Measurements from ENCODE around the gene B3GAT1. TPM values are rescaled to one million over a fixed set of nuclear protein-coding genes. Genes with fewer than 3 reads are reported as not detected.
"Not testable (repeated sequence)": the region's sequence is repeated elsewhere in the genome, so short reads cannot be mapped to it uniquely, and the experiment has no call there.

Gene B3GAT1
- 0.32 TPM for total RNA-seq
- long read RNA-seq, partial matches to known transcripts, result 0 of 1 reads
- long read RNA-seq, other reads (novel, unspliced or antisense), result 1 of 1 reads

GRCh38 chr11:134412203-134413042 is at the start of gene B3GAT1:
Gene B3GAT1 (minus strand): TSS chr11:134412242. CDS start chr11:134387659, 24,583 bp downstream.
- DNase-seq (ENCODE audit: low spot score), result no peak

DNA sequence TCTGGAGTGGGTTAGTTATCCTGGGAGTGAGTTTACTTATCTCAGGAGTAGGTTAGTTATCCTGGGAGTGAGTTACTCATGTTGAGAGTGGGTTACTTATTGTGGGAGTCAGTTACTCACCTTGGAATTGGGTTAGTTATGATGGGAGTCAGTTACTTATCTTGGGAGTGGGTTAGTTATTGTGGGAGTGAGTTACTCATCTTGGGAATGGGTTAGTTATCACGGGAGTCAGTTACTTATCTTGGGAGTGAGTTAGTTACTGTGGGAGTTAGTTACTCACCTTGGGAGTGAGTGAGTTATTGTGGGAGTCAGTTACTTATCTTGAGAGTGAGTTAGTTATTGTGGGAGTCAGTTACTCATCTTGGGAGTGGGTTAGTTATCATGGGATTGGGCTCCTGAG is 49.6 kb upstream of the B3GAT1 start:
- no peak for DNase-seq (ENCODE audit: low spot score)

DNA sequence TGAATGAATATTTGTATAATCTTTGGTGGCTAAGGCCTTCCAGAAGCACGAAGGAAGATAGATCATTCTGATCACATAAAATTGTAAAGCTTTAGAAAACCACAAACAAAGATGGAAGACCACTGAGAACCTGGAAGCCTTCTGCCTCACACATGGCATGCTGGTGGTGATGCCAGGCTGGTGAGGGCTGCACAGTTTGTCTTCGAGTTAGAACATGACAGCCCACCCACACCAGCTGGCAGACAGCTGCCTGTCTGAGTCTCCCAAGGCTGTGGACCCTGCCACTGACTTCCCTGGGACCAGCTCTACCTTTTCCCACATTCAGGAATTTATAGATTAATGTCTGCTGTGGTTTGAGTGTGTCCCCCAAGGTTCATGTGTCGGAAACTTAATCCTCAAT is 48.8 kb upstream of the B3GAT1 start:
- no peak for DNase-seq (ENCODE audit: low spot score)

- DNase-seq (ENCODE audit: low spot score), result no peak
These were observed 48.1 kb upstream of the B3GAT1 start for GRCh38 chr11:134460062-134460561.

DNA sequence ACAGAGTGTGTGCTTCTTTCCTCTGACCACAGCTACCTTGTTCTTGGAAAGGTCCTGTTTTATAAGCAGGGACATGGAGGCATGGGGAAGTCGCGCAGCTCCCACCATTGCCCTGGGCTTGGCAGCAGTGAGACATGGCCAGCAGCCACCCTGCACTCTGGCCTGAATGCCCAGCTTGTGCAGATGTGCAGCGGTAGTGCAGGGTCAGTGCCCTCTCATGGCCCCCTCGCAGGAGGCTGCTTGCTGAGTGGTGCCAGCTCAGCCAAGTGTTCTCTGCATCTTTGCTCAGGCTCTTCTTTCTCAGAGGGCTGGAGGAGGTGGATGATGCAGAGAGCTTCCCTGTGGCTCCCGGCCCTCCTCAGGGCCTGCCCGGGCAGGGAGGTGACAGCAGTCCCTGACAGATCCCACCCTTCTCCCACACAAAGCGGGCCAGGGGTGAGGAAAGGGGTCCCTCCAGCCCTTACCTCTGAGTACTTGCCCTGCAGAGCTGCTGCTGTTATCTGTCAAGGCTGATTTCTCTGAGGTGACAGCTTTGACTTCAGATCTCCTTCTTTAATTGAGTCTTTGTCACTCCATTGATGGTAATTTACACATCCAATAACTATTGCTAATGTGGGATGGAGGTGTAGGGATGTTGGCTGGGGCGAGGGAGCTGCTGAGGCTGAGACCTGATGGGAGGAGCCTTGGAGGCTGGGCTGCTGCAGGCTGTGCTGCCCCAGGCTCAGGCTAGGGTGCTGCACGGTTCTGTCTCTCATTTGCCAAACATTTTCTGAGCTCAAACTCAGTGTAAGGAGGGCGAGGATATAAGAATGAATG is 47.4 kb upstream of the B3GAT1 start:
- no peak for DNase-seq (ENCODE audit: low spot score)

DNA sequence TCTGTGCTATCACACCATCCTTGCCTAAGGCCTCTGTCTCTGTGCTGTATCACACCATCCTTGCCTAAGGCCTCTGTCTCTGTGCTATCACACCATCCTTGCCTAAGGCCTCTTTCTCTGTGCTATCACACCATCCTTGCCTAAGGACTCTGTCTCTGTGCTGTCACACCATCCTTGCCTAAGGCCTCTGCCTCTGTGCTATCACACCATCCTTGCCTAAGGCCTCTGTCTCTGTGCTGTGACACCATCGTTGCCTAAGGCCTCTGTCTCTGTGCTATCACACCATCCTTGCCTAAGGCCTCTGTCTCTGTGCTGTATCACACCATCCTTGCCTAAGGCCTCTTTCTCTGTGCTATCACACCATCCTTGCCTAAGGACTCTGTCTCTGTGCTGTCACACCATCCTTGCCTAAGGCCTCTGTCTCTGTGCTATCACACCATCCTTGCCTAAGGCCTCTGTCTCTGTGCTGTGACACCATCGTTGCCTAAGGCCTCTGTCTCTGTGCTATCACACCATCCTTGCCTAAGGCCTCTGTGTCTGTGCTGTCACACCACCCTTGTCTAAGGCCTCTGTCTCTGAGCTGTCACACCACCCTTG is 45.5 kb upstream of the B3GAT1 start:
- not testable (repeated sequence) for DNase-seq (ENCODE audit: low spot score)

DNA sequence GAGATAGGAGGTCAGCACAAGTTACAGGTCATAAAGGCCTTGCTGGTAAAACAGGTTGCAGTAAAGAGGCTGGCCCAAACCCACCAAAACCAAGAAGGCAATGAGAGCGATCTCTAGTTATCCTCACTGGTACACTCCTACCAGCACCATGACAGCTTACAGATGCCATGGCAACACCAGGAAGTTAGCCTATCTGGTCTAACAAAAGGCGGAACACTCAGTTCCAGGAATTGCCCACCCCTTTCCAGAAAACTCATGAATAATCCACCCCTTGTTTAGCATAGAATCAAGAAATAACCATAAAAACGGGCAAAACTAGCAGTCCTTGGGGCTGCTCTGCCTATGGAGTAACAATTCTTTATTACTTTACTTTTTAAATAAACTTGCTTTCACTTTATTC is 43.5 kb upstream of the B3GAT1 start:
- DNase-seq (ENCODE audit: low spot score), result peak; percentile 9

DNA sequence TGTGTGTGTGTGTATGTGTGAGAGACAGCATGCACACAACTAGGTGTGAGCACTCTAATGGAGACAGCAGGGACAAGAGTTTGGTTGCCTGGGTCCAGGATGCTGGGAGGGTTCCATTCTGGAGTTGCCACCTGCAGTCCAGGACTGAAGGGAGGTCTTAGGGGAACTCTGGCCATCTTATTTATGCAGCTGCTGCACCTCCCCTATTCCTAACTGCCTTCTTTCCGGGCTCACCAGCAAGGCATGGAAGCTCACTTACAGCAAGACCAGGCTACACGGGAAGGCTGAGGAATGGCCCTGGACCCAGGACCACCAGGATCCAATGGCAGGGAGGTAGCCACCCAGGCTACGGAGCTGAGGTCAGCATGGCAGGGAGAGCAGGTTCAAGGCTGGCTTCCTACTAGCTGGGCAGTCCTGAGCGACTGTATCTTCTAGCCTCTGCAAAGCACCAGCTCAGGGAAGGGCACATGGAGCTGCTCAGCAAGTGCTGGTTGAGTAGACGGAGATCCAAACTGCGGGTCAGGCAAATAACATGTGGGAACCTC is 42.2 kb upstream of the B3GAT1 start:
- peak; percentile 72 for DNase-seq (ENCODE audit: low spot score)

DNA sequence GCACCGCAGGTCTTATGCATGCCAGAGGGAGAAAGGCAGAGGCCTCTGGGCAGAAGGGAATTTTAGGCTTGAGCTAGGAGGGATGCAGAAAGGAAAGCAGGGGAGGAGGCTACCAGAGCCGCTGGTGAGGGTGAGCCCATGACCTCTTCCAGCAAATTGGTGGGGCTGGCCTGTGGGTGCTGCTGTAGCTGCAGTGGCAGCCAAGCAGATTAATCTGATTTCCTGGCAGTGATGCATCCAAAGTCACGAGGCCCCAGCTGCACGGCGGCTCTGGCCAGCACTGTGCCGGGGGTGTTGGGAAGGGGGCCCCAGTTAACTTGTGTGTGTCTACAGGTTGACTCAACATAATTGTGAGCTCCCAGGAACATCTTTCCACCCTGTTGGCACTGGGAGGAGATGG is 41.4 kb upstream of the B3GAT1 start:
- peak; percentile 71 for DNase-seq (ENCODE audit: low spot score)

DNA sequence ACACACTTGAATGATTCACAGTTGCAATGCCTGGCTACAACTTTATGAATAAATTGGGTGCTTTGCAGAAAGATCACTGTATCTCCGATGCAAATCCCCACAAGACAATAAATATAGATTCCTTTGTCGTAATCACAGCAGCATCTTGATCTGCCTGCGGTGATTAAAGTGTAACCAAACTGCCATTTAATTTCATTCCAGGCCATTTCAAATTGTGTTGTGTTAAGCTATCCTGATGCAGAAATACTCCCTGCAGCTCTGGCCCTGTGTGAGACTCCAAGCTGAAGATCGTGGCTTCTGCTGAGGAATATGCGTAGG is 40.8 kb upstream of the B3GAT1 start:
- DNase-seq (ENCODE audit: low spot score), result no peak

GRCh38 chr11:134452026-134452837 is 40.2 kb upstream of the B3GAT1 start:
- peak; percentile 49 for DNase-seq (ENCODE audit: low spot score)

DNA sequence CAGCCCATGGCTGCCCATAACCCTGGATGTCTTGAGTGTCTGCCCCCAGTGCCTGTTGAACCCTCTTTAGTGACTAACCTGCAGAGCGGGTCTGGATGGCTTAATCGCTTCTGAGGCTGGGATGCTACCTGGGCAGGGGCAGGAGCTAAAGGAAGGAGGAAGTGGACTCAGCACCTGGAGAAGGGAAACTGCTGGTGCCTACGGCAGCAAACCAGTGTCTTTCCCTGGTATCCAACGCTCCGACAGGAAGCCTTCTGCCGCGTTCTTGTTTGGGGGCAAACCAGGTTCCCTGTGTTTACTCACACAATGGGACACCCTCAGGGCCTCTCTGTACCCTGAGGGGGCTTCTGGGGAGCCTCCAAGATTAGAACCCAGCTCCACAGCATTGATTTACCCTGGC is 38.1 kb upstream of the B3GAT1 start:
- DNase-seq (ENCODE audit: low spot score), result peak; percentile 79

DNA sequence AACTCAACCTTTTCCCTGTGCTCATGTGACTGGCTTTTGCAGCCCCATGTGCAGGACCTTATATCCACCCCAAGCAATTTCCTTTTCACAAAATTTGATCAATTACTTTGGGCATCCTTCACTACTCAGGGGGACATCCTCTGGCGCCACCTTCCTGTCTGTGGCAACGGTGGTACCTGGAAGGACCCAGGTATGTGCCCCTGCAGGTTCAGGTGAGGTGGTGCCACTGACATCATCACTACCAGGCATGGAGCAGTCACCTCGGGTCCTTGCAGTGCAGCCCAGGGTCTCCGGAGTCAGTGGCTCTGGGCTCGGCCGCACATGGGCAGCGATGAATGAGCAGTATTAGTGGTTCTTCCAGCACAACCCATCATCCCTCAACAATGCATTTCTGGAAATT is 37.7 kb upstream of the B3GAT1 start:
- peak; percentile 81 for DNase-seq (ENCODE audit: low spot score)

- DNase-seq (ENCODE audit: low spot score), result no peak
These were observed 37.0 kb upstream of the B3GAT1 start for GRCh38 chr11:134449051-134449450.

- peak; percentile 72 for DNase-seq (ENCODE audit: low spot score)
These were observed 35.7 kb upstream of the B3GAT1 start for GRCh38 chr11:134447696-134448095.

DNA sequence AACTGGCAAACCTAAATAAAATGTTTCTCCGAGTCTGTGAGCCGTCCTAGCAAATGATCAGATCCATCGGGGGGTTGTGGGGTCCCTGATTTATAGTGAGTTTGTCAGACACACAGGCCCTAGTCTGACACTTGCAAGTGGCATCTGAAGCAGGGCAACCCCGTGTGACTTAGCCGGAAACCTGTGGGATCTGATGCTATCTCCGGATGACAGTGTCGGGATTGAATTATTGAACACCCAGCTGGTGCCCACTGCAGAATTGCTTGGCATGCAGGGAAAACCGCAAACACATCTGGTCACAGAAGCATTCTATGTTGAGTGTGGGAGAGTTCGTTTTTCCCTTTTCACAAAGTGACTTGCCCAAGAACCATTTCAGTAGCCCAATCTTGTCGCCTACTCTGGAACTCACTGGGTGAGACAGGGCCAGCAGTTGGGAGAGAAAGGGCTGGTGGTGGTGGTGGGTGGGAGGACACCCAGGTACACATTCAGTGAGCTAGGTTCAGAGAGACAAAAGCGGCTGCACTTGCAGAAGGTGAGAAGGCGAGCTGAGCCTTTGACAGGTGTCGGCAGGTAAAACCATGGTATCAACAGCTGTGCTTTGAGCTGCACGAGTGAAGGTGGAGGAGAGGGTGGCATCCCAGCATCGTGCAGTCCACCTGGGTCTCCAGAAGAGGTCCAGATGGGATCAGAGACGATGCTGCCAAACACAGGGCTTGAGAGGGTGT is 33.7 kb upstream of the B3GAT1 start:
- DNase-seq (ENCODE audit: low spot score), result peak; percentile 78

DNA sequence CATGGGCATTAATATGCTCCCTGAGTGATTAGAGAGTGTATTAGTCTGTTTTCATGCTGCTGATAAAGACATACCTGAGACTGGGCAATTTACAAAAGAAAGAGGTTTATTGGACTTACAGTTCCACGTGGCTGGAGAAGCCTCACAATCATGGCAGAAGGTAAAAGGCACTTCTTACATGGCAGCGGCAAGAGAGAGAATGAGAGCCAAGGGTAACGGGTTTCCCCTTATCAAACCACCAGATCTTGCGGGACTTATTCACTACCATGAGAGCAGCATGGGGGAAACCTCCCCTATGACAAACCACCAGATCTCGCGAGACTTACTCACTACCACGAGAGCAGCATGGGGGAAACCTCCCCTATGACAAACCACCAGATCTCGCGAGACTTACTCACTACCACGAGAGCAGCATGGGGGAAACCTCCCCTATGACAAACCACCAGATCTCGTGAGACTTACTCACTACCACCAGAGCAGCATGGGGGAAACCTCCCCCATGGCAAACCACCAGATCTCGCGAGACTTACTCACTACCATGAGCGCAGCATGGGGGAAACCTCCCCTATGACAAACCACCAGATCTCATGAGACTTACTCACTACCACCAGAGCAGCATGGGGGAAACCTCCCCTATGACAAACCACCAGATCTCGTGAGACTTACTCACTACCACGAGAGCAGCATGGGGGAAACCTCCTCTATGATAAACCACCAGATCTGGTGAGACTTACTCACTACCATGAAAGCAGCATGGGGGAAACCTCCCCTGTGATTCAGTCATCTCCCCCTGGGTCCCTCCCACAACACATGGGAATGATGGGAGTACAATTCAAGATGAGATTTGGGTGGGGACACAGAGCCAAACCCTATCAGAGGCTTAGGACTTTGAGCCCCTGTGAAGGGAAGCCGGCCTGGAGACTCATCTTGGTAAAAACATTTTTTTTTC is 32.4 kb upstream of the B3GAT1 start:
- DNase-seq (ENCODE audit: low spot score), result peak; percentile 30

DNA sequence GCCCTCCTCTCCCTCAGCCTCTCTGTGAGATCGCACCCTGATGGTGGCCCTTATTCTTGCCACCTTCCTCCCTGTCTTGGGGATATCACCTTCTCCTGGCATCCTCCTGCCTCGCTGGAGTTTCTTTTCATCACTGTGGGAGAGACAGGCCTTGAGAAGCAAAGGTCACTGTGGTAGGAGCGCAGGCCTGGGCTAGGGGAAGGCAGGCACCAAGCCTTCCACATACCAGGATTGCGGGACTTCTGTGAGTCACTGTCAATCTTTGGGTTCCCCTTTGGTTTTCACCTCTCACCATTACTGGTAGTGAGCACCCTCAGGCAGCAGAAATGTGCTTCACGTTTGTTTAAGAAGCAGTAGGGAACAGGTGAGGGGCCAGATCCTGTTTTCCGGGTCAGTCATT is 31.2 kb upstream of the B3GAT1 start:
- DNase-seq (ENCODE audit: low spot score), result no peak

DNA sequence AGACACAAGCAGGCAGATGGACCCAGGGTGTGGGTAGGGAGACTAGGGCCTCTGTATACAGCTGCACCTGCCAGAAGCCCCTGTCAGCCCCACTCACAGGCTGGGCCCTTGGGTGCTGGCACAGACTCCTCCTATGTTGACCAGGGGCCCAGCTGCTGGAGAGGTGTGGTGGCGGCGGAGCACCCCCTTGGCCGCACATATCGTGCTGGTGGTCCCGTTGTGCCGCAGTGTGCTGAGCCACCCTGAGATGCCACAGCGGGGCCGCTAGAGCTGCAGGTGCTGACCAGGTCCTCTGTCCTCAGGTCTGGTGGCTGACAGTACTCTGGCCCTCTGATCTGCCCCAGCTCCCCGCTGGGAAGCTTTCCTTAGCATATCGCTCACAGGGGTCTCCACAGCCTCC is 30.2 kb upstream of the B3GAT1 start:
- no peak for DNase-seq (ENCODE audit: low spot score)
